HG03045 (cell line): ENCODE results near the gene FUT4.
"Not testable (repeated sequence)": the region's sequence is repeated elsewhere in the genome, so short reads cannot be mapped to it uniquely, and the experiment has no call there.

ENCODE experiments used
- ATAC-seq: cut with Tn5 transposase; IDR thresholded peaks from one replicate; pipeline ENCODE4 v1.9.1; 2021; ENCODE audit warnings: mild to moderate bottlenecking, moderate library complexity; ENCODE audit not compliant: unreplicated experiment

Gene FUT4

DNA sequence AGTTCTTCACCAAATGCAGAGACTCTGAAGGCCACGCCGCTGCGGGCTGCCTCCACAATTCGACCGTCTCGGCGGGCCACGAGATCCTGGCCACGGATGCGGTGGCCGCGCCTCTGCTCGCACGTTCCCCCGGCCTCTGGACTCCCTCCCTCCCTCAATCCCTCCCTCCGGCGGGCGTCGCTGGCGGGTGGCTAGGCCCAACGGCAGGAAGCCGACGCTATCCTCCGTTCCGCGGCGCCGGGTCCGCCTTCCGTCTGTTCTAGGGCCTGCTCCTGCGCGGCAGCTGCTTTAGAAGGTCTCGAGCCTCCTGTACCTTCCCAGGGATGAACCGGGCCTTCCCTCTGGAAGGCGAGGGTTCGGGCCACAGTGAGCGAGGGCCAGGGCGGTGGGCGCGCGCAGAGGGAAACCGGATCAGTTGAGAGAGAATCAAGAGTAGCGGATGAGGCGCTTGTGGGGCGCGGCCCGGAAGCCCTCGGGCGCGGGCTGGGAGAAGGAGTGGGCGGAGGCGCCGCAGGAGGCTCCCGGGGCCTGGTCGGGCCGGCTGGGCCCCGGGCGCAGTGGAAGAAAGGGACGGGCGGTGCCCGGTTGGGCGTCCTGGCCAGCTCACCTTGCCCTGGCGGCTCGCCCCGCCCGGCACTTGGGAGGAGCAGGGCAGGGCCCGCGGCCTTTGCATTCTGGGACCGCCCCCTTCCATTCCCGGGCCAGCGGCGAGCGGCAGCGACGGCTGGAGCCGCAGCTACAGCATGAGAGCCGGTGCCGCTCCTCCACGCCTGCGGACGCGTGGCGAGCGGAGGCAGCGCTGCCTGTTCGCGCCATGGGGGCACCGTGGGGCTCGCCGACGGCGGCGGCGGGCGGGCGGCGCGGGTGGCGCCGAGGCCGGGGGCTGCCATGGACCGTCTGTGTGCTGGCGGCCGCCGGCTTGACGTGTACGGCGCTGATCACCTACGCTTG is at the start of gene FUT4:
FUT4 (plus strand) TSS at position 227 of the 951 bp plus-strand sequence; CDS start at position 440, 213 bp downstream.
- peak; percentile 90 for ATAC-seq

GRCh38 chr11:94494126-94494680 is 49.5 kb upstream of the FUT4 start:
- peak; percentile 65 for ATAC-seq

GRCh38 chr11:94500181-94500580 is 43.5 kb upstream of the FUT4 start:
- ATAC-seq: no peak

DNA sequence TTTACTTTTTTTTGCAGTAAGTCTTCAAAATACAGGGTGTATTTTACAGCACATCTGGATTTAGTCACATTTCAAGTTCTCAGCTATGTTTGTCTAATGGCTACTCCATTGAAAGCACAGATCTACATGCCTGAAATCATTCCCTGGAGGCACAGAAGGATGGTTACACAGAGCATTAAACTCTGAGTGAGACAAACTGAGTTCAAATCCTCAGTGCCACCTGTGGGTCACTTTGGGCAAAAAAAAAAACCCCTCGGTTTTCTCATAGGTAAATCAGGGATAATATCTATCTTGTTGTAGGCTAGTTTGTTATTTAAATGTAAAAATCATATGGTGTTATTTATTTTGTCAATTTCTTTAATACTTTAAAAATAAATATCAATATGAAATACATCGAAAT is 42.2 kb upstream of the FUT4 start:
- no peak for ATAC-seq

GRCh38 chr11:94504689-94505293 is 38.9 kb upstream of the FUT4 start:
- no peak for ATAC-seq

DNA sequence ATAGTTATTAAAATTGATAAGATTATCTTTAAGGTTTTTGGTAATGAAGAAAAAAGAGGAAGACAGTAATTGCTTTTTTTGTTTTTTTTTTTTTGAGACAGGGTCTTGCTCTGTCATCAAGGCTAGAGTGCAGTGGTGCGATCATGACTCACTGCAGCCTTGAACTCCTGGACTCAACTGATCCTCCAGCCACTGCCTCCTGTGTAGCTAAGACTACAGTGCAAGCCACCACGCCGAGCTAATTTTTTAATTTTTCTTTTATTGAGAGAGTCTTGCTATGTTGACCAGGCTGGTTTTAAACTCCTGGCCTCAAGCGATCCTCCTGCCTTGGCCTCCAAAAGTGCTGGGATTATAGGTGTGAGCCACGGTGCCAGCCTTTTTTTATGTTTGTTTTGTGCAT is 37.2 kb upstream of the FUT4 start:
- not testable (repeated sequence) for ATAC-seq

DNA sequence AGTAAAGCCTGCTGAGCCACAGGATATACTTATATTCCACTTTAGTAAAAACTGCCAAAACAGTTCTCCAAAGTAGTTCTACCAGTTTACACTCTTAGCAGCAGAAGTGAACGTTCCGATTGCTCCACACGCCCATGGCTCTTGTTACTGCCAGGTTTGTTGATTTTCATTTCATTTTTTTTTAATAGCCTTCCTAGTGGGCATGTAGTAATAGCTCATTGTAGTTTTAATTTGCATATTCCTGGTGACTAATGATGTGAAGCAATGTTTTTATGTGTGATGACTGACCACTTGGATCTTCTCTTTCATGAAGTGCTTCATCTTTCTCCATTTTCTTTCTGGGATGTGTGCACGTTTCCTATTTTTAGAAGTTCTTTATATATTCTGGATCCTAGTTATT is 36.2 kb upstream of the FUT4 start:
- ATAC-seq: no peak

- peak; percentile 89 for ATAC-seq
Observed at GRCh38 chr11:94511932-94512781, 31.6 kb upstream of the FUT4 start, which contains the start of gene C11orf97. TSS of gene C11orf97 (plus strand) at chr11:94512461. CDS start at chr11:94512529, 68 bp downstream.

- ATAC-seq: no peak
Observed at GRCh38 chr11:94513091-94513490, 30.6 kb upstream of the FUT4 start.

- ATAC-seq: no peak
Observed at GRCh38 chr11:94515398-94515797, 28.3 kb upstream of the FUT4 start.

DNA sequence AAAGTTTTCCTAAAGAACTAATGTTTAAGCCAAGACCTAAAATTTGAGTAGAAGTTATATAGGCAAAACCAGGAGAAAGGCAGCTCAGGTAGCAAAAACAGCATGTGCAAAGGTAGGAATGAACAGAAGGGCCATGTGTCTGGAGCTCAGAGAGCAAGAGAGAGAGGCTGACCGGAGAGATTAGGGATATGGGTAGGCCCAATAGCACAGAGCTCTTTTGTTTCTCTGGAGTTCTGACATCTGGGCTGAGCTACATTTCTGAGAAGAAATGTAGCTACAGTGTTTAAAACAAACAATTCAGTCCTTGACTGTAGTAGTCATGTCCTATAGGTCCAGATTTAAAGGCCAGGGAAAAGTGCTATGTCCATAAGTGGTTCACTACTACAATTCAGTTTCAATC is 27.0 kb upstream of the FUT4 start:
- no peak for ATAC-seq

GRCh38 chr11:94518300-94518699 is 25.4 kb upstream of the FUT4 start:
- ATAC-seq: no peak

GRCh38 chr11:94519478-94520084 is 24.1 kb upstream of the FUT4 start:
- ATAC-seq: no peak

GRCh38 chr11:94521684-94522083 is 22.0 kb upstream of the FUT4 start:
- ATAC-seq: no peak

DNA sequence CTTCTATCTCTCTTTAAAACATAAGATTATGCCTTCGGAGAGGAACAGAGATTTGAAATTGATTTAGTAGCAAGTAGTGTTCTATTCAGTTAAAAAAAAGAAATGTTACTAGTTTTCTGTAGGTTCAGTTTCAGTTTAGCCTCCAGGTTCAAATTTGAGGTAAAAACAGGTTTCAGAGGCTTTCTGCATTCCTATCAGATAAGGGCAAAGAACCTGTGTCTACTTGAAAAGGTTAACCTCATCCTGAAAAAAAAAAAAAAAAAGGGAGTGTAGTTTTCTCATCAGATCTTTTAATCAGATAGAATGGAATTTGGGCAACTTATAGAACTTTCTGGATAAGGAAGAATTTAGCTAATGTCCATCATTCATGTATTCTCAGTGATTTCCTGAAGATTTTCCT is 19.4 kb upstream of the FUT4 start:
- ATAC-seq: no peak

GRCh38 chr11:94525546-94526324 is 18.0 kb upstream of the FUT4 start:
- no peak for ATAC-seq

DNA sequence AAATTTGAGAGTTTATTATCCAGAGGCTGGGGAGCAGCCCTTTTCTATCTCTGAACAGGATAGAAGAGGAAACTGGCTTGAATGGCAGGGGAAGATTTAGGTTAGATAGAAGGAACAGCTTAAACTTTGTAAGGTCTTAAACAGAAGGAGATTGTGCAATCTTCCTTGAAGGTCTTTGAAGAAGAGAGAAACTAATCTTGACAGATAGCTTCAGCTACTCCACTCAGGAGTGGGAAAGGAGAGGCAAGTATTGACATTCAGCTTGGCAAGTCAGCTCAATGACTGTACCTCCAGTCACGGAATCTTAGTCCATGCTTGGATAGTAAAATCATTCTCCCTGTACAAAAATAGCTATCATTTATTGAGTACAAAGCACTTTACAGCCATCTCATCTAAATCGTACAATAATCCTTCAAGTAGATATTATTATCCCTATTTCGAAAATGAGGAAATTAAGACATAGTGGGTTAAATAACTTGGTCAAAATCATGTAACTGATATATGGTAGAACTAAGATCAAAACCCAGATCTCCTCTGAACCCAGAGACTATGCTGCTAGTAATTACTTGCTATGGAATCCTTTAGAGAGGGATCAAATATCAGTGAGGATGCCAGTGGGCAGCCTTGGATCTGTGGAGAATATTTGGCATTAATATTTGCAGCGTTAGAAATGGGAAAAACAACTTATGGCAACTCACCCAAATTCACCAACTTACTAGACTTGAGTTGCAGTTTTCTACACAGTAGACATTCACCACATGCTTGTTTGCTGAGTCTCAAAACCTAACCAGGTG is 16.9 kb upstream of the FUT4 start:
- ATAC-seq: no peak

- no peak for ATAC-seq
Observed at GRCh38 chr11:94528551-94528950, 15.2 kb upstream of the FUT4 start.

DNA sequence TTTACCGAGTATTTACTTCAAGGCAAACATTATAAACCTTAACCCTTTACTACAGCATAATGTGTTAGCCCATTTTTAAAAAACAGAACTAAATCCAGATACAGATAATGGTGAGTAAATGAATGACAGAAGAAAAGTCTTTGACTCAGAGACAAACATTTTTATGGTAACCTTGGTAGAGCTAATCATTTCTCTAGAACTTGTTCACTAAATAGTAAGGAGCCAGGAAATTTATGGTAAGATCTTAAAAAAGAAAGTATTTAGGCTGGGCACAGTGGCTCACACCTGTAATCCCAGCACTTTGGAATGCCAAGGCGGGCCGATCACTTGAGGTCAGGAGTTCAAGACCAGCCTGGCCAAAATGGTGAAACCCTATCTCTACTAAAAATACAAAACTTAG is 11.5 kb upstream of the FUT4 start:
- no peak for ATAC-seq
